Stimulated activated CD4-positive, alpha-beta T cell treated with anti-CD3 and anti-CD28 coated beads, TNF-alpha, amount 100 ng/mL, for 48 hours (primary cell): ENCODE results near the gene FAM120B.

Experiments
- DNase-seq, 3 donors: peaks; one replicate each; pipeline ENCODE4 v3.0.0-alpha.2; 2020; ENCODE audit warnings: low read depth in 3 of 3

The FAM120B gene

DNA sequence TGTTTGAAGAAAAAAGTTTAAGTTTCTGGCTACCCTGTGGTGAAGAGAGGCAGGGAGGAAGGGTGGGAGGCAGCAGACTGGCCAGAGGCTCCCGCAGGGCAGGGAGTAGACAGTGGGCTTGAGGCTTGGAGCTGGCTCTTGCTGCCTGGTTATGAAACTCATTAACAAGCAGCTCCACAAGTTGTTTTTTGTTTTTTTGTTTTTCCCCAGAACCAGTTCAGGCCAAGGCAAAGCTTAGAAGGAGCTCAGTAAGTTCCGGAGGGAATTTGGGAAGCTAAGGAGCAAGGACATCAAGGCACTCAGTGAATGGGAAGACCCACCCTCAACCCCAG lies 19.7 kb upstream of the FAM120B start:
- DNase-seq = no peak

DNA sequence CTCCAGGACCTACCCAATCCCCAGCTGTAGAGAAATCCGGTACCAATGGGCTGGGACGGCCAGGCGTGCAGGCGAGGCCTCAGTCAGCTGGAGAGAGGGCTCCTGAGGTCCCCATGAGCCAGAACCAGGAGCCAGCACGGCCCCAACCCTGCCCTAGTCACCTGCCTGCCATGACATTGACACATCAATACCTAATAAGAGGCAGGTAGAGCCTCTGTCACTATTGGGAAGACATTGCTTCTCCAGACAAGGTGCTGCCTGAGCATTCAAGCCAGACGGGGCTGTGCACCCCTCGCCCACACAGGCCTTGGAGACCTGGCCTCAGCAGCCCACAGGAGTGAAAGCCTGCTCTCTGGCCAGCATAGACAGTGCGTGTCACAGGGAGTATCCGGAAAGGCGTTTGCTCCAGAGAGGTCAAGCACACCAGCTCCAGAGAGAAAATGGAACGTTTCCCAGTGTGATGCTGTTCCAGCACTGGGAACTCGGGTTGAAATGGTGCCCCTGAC lies 19.1 kb upstream of the FAM120B start:
- no peak for DNase-seq

DNA sequence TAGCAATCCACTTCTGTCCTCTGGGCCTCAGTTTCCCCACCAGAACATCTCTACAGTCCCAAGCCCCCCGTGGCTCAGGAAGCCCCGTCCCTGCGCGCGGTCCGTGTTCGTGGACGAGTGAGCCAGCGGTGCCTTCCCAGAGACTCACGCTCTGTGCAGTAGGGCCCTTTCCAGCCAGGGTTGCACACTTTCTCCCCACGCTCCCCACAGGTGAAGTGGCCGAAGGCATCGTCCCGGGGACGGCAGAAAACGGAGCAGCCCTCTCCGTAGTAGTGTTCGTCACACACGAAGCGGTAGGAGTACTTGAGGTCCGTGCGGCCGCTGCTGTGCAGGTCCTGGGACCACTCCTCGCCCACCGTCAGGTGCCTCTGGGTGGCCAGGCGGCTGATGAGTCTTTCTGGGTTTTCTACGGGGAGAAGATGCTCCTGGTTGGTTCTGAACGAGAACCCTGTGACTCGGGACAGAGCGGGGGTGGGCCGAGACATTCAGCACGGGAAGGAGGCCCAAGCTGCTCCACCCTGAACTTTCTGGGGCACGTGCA lies 18.4 kb upstream of the FAM120B start:
- no peak for DNase-seq

DNA sequence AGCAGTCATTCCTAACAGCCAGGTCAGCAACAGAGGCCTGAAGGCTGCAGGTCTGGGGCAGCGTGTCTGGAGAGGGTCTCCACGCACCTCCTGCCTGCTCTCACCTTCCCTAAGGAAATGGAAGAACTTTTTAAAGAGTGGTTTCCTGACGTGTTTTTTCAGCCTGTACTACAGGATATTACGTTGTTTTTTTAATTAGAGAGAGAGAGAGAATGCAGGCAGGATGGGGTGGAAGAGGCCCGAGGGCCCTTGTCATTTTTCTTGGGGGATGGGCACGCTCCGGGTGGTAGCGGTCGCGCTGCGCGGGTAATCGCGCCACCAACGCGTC lies 17.7 kb upstream of the FAM120B start:
- no peak for DNase-seq

DNA sequence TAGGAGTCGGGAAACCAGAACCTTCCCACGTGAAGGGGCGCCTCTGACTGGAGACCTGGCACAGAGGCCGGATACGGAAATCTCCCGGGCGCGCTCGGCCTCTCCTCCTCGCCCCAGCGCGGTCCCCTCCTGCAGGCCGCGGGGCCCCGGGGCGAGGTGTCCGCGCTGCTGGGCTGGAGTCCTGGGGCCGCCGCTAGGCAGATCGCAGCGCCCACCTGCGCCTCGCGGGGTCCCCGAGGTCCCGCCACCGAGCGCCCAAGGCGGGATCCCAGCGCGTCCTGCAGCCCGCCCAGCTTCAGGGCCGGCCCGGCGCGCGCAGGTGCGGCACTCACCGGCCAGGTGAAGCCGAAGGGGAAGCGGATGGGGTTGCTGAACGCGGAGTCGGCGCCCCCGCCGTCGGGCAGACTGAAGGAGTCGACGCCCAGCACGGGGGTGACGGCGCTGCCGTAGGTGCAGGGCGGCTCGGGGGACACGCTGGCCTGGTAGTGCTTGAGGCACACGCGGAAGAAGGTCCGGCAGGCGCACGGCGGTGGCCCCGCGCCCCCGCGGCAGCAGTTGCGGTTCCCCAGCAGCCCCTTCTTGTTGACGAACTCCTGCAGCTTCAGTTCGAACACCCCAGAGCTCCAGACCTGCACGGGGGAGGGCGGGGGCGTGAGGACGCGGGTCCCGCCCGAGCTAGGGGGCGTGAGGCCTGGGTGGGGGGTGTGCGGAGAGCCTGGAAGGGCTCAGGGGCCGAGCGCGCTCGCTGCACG lies 17.2 kb upstream of the FAM120B start:
- peak in 1 of 3 donors; percentile 5 for DNase-seq

DNA sequence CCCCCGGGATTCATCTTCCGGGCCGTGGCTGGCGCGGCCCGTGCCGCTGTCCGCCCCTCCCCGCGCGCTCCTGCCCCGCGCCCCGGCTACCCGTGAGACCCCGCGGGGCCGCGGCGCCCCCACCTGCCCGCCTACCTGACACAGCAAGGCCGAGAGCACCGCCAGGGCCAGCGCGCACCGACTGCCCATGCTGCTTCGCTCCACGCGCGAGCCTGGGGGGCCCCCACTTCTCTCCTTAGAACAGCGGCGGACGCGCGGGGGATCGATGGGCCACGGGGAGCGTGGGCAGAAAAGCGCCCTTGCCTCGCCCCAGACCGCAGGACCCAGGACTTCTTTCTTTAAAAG lies 16.6 kb upstream of the FAM120B start:
- DNase-seq = no peak

DNA sequence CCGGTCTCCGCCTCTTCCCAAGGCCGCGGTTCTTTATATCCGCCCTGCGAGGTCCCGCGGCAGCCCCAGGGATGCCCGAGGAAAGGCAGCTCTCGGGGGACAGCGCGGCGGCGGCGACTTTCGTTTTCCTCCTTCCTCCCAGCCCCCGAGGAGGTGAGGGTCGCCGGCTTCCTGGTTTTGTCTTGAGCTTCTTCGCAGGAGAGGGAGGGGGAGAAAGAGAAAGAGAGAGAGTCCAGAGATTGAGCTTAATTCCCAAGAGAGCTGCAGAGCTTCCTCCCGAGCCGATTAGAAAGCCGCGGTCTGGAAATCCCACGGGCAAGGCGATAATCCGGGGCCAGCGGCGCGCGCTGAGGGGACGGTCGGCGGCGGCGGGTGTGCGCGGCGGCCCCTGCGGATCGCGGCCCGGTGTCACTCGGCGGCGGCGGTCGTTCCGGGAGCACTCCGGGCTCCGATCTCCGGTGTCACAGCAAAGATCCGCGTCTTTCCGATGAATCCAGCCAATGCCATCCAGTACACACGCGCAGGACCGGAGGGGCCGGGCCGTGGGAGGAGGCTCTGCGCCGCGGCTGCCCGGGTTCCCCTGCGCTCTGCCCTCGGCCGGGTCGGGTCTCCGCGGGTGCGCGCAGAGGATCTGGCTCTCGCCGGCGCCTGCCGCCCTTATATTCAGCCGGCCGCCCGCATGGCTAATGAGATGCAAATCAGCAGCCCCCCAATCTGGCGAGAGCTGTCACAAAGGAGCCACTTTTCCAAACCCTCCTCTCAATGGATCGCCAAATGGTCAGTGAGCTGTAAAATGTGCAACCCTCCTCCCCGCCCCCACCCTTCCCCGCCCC lies 16.0 kb upstream of the FAM120B start, which contains the start of gene DLL1:
DLL1 (minus strand) TSS at position 783 of the 833 bp plus-strand sequence. CDS start 939 bp downstream, outside the sequence.
- DNase-seq = peak in 1 of 3 donors; percentile 20

DNA sequence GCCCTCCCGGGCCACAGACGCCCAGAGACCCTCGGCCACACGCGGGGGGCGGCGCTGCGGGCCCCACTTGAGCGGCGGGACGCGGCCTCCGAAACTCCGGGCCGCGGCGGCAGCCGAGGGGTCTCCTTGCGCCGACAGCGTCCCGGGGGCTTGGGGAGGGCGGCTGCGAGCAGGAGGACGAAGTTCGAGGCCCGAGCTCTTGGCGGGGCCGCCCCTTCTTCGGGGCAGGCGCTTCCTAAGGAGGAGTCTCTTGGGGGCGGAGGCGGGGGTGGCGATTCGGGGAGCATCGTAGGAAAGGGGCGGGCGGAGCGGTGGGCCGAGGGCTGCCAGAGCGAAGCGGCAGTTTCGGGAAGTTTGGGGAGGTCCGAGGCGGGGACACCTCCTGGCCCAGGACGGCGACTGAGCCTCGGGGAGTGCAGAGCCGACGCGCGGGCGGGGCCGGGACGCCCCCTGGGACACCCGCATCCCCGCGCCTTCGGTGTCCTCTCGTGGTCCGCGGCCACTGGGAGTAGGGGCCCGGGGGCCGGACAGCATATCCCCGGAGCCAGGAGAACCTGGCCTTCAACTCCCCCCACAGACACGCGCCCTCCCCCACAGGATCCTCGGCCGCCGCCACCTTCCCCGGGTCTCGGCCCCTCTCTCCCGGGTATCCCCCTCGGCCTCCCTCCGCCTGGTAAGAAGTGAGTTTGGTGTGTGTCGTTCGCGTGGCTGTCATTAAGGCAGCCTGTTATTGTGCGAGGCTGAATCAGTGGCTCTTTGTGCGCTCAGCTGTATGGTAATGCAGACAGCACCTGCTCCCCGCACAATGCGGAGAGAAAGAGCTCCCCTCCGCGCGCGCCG lies 15.1 kb upstream of the FAM120B start:
- DNase-seq = peak in 1 of 3 donors; percentile 6

DNA sequence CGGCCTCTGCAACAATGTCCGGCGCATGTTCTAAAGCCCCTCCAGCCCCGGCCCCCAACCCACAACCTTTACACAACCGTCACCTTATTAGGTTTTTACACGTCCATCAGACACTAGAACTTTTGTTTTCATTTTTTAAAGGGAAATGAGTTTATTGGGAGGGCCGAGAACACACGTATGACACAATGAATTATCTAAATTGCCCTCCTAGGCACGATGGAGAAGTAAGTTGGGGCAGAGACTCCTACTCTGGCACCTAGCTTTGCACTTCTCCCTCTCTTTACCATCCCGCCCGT lies 14.5 kb upstream of the FAM120B start:
- DNase-seq = no peak

DNA sequence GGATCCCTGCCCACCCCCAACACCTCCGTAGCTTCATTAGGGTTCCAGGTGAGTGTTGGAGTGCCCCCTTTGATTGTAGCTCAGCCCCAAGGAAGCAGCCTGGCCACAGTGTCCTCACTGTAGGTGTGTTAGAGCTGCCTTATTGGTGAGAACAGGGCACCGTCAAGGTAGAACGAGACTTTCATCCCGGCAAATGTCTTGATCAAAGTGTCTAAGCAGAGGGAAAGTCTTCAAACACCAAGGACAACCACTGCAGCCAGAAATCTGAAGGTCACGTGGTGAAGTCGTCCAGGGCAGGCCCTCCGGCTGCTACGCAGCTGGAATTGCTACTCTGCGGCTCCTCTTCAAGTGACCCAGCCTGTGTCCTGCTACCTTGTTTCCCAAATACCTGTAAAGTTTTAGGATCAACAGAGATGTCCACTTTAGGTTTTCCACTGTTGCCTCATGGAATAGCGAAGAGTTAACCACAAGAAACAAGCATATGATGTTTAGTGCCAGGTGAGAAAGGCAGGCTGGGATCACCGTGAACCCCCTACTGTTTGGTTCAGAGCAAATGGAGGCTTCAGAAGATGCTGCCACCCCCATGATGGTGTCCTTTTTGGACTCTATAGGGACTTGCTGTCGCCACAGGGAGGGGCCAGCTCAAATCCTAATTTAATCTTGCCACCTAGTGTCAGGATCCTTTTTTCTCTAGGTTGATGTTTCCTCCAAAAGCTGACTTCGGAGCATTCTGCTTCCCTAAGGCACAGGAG lies 14.0 kb upstream of the FAM120B start:
- DNase-seq = no peak

DNA sequence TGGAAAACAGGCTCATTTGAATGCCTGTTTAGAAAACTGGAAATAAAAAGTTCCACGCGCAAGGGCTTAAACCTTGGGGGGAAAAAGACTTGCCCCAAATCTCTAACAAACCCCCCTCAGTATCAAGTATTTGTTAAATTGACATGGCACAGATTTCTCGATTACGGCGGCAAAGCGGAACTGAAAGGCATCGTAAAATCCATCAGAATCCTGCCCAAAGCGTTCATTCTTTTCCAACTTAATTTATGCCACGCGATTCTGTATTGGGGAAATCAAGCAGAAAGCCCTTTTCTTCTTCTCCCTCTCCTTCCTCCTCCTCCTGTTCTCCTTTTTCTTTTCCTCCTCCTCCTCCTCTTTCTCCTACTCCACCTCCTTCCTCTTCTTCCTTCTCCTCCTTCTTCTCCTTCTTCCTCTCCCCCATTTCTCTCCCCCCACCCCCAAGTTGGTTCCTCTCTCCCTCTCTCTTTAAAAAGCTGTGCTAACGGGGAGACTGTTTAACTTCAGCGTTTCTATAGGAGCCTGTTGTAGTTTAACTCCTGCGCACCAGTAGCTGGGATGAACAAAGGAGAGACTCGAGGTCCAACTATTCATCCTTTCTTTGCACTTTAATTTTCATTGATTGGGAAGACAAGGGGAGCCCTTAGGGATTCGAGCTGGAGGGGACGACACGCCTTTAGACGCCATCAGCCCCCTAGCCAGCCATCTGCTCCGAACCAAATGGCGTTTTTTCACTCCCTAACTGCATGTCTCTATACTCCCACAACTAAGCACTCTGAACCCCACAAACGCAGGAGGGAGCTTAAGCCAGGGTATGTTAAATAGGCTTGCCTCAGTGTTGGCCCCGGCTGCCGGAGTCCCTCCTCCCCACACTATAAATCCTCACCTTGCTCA lies 13.0 kb upstream of the FAM120B start:
- DNase-seq = no peak

DNA sequence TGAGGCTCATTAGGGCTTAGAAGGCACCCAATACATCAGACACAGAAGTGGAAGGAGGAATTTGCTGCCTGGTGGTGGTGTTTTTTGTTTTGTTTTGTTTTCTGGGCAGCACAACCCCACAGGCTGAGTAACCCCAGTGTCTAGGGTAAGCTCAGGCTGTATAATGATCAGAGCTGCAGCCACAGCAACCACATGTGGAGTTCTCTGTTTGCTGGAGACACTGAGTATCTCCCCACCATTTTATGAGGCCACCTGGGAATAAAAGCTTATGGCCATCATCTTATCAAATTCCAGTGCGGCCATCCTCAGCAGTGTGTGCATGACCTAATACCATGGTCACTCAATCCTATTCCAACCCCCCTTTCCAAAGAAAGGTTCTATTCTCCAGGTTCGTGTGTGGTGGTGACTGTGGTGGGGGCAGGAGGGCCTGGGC lies 12.2 kb upstream of the FAM120B start:
- no peak for DNase-seq

DNA sequence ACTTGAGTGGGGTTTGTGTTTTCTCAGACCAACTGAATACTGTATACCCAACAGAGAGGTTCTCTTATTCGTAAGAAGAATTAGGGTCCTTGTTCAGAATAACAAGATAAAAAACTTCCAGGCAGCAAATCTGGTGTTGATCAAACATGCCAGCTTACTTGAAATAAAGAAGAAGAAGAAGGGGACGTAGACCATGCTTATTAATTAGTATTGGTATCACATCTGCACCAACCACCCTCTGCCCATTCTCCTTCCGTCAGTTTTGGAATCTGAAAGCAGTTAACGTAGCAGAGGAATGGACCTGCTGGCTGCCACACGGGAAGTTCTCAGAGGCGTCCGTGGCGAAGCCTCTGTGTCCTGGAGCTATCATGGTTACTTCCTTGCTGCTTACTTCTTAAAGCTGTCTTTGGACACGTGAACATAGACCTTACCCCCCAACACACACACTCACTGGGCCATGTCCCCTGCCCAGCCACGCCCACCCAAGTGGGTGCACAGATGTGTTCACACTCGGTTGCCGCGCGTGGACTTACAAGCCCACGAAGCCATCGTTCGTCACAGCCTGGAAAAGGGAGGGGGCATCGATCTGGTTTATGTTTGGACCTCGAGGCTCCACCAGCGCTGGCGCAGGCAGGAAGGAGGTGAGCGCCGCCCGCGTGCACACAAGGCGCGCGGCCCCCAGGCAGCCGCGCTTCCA lies 11.6 kb upstream of the FAM120B start:
- DNase-seq = no peak

DNA sequence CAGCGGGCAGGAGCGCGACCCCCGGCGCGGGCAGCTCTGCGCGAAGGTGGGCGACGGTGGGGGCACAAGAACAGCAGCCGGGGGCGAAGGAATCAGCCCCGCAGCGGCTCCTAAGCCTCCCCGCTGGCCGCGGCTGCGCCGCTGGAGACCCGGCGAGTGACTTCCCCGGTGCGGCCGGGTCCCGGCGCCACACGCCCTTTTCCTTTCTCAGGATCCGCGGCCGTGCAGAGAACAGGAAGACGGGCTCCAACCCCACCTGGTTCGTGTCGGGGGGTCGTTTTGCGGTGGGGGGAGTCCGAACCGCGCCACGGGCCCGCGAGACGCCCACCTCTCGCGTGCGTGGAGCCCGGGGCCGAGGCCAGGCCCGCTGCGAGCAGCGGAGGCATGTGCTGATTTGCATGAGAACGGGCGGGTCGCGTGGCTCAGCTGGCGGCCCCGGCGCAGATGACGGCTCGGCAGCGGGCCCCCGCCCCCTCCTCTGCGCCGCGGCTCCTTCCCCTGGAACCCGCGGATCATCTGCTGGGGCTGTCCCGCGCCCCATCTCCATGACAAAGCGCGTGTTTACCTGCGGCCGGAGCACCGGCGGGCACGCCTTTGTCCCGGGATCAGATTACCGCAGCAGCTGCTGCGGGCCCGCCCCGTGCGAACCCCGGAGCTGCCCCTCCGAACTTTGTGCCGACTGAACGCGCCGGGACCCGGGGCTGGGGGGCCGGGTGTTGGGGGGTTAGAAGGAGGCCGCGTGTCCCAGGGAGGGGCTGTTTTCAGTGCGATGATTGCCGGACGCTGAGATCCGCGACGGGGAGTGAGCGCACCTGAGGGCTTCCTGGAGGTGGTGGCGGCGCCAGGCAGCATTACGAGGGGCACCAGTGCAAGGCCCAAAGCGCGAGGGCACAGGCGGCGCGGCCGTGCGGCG lies 10.8 kb upstream of the FAM120B start:
- DNase-seq = peak in 1 of 3 donors; percentile 46

DNA sequence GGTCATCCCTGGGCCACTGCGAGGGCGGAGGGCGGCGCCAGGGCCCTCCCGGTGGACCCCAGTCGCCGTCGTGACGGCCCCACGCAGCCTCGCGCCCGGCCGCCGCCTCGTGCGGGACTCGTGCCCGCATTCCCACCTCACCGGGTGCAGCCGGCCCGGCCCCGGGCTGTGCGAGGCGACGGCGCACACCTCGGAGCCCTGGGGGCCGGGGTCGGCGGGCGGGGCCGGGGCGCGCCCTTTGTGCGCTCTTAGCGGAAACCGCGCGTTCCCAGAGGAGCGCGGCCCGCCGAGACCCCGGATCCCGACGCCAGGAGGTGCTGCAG lies 10.2 kb upstream of the FAM120B start:
- no peak for DNase-seq

DNA sequence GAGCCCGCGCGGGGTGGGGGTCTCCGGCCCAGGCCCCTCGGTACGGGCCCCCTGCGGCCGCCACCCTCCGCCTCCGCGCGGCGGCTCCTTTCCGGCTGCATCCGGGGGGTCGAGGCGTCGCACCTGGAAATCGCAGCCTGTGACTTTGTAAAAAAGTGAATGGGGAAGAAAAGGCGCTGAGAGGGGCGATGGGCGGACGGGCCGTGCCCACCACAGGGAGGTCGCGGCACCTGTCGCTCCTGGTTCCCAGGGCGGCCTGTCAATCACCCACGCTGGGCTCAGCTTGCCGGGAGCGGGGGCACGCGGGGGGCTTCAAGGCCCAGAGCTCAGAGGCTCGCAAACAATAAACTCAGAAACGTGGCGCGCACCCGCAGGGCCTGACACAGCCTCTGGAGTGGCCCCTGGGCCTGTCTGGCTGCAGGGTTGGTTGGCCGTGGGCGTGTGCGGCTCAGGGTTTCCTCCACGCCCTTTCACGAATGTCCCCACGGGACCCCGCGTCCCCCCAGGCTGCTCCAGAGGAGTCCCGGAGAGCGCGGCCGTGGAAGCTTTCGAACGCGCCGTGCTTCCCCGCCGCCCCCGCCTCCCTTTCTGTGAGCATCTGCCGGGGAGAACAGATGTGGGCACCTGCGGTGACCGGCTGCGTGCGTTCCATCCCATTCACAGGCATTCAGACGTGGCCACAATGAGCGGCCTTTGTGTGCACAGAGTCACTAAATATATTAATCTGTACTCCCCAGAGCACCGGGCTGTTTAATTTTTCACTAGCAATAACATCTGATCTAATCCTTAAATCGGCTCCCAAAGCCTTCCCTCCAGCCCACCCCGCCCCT lies 9.6 kb upstream of the FAM120B start:
- no peak for DNase-seq

DNA sequence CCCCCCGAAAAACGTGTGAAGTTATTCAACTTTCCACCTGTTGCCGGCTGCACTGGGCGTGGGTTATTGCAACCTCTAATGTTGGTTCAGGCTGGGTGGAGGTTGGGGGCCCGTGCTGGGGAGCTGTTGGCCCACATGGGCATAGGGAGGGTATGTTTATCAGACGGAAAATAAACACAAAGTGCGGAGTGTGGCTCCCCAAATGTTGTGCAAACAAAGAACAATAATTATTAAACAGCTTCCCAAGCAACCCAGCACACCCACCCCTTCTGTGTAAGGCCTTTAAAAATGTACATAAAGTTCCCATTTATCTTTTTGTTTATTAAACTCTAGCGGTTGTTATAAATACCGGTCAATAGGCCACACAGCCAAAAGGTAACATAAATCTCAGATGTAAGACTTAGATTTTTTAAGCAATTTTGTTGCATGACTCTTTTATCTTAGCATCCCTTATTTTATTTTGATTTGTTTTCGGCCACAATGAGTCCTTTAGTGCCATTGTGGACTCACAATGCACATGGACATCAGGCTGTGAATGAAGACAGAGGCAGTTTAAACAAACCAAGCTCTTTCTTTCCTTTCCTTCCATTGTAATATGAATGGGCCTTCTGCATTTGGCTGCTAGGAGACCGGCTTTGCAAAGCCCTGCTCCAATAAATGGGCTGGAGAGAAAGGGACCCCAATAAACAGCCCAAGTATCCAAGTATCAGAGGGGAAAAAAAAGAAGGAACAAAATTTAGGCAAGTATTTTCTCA lies 8.8 kb upstream of the FAM120B start:
- DNase-seq = no peak
